HG03039 (cell line): ENCODE results near the gene NOL3.

Source experiments
- ATAC-seq: cut with Tn5 transposase; IDR thresholded peaks from one replicate; pipeline ENCODE4 v1.9.1; 2021; ENCODE audit warnings: mild to moderate bottlenecking, moderate library complexity; ENCODE audit not compliant: unreplicated experiment

The NOL3 gene

GRCh38 chr16:67202426-67202825 is 32.1 kb downstream of the NOL3 start:
- ATAC-seq, result no peak

GRCh38 chr16:67202956-67203493 is 32.7 kb downstream of the NOL3 start:
- no peak for ATAC-seq

GRCh38 chr16:67204076-67204475 is 33.7 kb downstream of the NOL3 start:
- no peak for ATAC-seq

DNA sequence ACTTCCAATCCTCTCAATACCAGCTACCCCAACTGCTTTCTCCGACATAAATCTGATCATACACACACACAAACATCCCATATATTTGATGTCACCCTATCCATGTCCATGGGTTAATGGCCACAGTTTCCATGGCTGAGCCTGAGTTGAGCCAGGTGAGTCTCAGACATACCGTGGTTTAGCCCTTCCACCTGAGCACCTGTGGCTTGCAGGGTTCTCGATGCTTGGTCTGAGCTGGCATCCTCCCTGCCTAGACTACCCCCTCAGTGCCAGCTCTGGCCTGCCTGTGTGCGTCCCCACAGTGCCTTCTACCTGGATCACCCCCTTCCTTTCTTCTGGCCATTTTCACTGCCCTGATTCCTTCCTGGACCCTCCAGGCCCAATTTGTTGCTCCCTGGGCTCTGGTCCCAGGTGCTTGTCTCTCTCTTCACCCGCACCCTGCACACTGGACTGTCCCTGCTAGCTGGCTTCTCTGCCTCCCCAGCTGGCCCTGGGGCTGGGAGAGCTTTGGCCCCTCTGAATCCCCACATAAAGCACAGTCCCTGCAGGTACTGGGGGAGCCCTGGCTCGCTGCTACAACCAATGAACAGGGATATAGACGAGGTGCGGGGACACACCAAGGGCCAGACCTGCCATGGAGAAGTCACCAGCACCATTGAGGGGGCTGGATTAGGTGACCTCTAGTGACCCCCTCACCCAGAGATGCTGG is 35.9 kb downstream of the NOL3 start:
- no peak for ATAC-seq

- no peak for ATAC-seq
Observed at GRCh38 chr16:67206838-67207248, 36.5 kb downstream of the NOL3 start.

GRCh38 chr16:67207249-67208091 is 37.1 kb downstream of the NOL3 start:
- no peak for ATAC-seq

DNA sequence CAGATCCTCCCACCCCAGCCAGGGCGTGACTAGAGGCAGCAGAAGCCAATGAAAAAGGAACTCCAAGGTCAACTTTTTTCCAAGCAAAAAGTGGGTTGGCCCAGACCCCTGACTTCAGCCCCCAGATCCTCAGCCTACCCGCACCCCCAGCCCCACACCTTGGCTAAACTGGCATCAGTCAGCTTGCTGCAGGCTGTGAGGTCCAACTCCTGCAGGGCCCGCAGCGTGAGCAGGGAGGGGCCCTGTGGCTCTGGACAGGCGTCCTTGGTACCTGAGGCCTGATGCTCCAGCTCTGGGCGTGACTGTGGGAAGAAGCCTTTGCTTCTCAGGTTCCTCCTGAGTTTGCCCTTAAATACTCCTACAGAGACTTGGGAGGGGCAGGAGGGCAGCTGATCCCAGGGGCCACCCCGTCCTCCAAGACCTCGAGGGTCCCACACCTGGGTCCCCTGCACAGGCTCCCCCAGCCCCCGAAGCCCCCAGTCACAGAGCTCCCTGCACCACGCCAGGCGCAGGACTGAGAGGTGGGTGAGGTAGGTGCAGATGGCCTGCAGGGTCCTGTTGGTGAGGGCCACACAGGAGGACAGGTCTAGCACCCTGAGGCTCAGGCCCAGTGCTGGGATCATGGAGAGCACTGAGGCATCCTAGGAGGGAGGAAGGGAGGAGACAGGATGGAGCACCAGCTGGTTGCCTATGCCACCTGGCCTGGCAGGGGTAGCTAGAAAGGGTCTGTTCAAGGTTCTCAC is 38.0 kb downstream of the NOL3 start:
- ATAC-seq, result no peak

- ATAC-seq, result no peak
Observed at GRCh38 chr16:67209565-67209964, 39.2 kb downstream of the NOL3 start.

DNA sequence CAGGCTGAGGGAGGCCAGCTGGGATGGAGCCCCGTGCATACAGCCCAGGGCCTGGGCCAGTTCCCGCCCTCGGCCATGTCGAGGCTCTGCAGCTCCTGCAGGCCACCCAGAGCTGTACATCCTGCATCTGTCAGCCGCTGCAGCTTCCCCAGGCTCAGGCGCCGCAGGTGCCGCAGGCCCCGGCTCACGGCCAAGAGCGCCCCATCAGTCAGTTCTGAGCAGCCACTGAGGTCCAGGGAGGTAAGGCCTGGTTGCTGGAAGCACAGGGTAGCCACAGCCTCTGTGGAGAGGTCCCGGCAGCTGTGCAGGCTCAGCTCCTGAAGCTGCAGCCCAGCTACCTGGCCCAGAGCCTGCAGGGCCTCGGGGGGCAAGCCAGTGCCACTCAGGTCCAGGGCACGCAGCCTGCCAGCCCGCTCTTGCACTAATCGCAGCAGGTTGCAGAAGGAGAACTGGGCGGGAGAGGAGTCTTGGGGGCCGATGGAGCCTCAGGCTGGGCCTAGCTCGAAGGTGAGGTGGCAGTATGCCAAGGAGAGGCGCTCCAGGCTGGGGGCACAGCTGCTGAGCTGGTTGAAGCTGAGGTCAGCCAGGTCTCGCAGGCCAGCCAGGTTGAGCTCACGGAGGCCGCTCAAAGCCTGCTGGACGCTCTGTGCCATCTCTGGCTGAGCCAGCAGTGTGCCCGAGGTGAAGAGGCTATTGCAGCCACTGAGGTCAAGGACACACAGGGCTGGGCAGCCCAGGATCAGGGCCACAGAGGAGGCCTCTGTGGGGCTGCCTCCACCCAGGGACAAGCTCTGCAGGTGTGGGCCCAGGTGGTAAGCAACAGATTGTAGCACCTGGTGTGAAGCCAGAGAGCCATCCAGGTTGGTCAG is 40.0 kb downstream of the NOL3 start:
- ATAC-seq, result no peak

- no peak for ATAC-seq
Observed at GRCh38 chr16:67211674-67212073, 41.3 kb downstream of the NOL3 start.

DNA sequence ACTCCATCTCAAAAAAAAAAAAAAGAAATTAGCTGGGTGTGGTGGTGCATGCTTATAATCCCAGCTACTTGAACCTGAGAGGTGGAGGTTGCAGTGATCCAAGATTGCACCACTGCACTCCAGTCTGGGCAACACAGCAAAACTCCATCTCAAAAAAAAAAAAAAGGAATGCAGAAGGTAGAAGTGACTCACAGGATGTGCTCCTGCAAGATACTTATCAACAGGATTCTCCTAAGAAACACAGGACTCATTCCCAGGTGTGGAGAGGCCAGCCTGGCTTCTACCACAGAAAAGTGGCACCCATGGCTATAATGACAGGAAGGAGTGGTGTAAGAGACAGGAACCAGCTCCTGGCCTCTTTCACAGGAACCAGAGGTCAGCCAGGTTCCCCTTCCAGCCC is 42.4 kb downstream of the NOL3 start:
- ATAC-seq, result no peak

DNA sequence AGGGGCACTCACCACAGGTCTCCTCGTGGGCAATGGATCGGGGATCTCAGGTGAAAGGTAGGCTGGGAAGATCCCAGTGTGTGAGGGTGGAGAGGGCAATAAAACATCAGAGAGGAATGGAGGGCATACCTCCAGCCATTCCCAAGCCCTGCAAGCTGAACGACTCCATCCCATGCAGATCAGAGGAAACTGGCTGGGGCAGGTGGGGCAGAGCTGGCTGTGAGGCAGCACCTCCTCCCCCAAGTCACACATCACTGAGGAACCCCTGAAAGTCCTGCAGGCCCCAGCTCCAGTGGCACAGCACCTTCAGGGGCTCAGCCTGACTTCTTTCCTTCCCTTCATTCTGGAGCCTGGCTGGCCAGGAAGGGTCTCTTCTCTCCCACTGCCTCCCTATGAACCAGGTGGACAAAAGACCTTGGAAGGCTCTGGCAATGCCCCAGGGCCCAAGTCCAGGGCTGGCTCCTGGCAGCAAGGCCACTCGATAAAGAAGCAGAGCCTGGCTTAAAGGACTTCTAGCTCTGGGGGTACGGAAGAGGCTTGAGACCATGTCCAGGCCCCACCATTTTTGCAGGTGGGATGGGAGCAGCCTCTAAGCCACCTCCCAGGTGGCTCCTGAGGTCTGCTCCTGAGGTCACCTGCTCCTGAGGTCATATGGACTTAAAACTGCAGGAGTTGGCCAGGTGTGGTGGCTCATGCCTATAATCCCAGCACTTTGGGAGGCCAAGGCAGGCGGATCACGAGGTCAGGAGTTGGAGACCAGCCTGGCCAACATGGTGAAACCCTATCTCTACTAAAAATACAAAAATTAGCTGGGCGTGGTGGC is 43.1 kb downstream of the NOL3 start:
- no peak for ATAC-seq

DNA sequence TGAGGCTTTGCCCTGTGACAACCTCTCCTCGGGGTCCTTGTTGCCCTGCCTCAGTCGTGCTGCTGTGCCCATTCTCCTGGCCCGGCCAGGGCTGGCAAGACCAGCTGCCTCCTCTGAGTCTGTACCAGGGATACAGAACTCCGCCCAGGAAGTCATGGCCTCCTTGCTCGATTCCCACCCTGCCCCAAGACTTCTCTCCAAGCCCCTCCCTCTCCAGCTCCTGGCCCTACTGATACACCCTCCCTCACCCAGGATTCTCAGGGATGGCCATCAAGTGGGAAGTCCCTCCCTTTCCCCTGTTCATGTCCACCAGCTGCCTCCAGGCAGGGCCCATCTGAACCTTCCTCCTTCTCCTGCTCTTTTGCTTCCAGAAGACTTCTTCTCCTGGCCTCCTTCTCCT is 45.4 kb downstream of the NOL3 start:
- no peak for ATAC-seq

DNA sequence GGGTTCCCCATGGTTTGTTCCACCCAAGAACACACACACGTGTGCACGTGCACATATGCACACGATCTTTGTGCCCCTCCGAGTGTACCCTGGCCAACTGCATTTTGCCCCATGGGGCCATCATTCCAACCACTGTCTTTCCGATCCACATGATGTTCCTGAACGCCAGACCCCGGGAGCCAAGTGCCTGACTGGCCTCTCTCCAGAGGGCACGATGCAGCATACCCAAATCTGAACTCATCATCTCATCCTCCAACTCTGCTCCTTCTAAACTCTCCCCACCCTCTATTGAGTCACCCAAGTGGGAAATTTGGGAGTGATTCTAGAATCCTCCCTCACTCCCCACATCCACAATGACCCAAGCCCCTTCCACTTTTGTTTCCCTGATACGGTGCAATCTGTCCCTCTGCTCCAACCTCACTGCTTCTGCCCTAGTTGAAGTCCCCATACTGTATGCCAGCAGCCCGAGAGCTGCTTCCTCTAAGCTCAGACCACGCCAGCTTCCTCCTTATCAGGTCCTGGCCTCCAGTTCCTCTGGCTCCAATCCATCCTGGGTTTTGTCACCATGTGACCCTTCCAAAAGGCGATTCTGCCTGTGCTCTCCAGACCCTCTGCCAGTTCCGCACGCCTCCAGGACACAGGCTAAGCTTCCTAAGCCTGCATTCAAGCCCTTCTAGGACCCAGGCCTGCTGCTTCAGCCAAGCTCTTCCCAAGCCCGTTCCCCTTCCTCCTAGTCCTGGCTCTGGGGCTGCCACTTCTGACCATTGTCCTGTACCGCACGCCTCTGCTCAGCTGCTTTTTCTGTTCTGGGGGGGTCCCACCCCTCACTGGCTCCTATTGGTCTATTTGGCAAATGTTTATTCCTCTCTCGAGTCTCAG is 46.5 kb downstream of the NOL3 start:
- no peak for ATAC-seq

GRCh38 chr16:67223992-67224391 is 53.7 kb downstream of the NOL3 start:
- ATAC-seq, result no peak
